NCI-H2227 (cell line): ENCODE results near the gene FHIT.
"Not testable (repeated sequence)": the region's sequence is repeated elsewhere in the genome, so short reads cannot be mapped to it uniquely, and the experiment has no call there.

Source experiments
- DNase-seq: peaks from one replicate; lab custom pipeline; 2025; ENCODE audit not compliant: unreplicated experiment; lab: John Stamatoyannopoulos, UW

Gene FHIT

GRCh38 chr3:59990915-59991314 lies 1260.3 kb downstream of the FHIT start:
- DNase-seq, result no peak

GRCh38 chr3:59982510-59982909 lies 1268.7 kb downstream of the FHIT start:
- no peak for DNase-seq

GRCh38 chr3:59981377-59981776 lies 1269.9 kb downstream of the FHIT start:
- no peak for DNase-seq

GRCh38 chr3:59980576-59980975 lies 1270.7 kb downstream of the FHIT start:
- DNase-seq, result no peak

GRCh38 chr3:59979542-59979941 lies 1271.7 kb downstream of the FHIT start:
- no peak for DNase-seq

GRCh38 chr3:59978979-59979378 lies 1272.3 kb downstream of the FHIT start:
- DNase-seq, result no peak

GRCh38 chr3:59970796-59971195 lies 1280.5 kb downstream of the FHIT start:
- DNase-seq, result peak; percentile 1

- DNase-seq, result no peak
Measured at GRCh38 chr3:59970376-59970775, 1280.9 kb downstream of the FHIT start.

- DNase-seq, result no peak
Measured at GRCh38 chr3:59968513-59969045, 1282.7 kb downstream of the FHIT start.

- DNase-seq, result no peak
Measured at GRCh38 chr3:59963676-59964075, 1287.6 kb downstream of the FHIT start.

GRCh38 chr3:59957150-59957549 lies 1294.1 kb downstream of the FHIT start:
- DNase-seq, result no peak

- no peak for DNase-seq
Measured at GRCh38 chr3:59953104-59953503, 1298.1 kb downstream of the FHIT start.

- no peak for DNase-seq
Measured at GRCh38 chr3:59949311-59949710, 1301.9 kb downstream of the FHIT start.

- no peak for DNase-seq
Measured at GRCh38 chr3:59946401-59946800, 1304.9 kb downstream of the FHIT start.

- DNase-seq, result no peak
Measured at GRCh38 chr3:59940718-59941117, 1310.5 kb downstream of the FHIT start.

GRCh38 chr3:59939826-59940426 lies 1311.3 kb downstream of the FHIT start:
- no peak for DNase-seq

- no peak for DNase-seq
Measured at GRCh38 chr3:59938828-59939227, 1312.4 kb downstream of the FHIT start.

- DNase-seq, result no peak
Measured at GRCh38 chr3:59937201-59937600, 1314.1 kb downstream of the FHIT start.

GRCh38 chr3:59936472-59936871 lies 1314.8 kb downstream of the FHIT start:
- DNase-seq, result no peak

GRCh38 chr3:59935025-59935424 lies 1316.2 kb downstream of the FHIT start:
- DNase-seq, result no peak

- not testable (repeated sequence) for DNase-seq
Measured at GRCh38 chr3:59934560-59934959, 1316.7 kb downstream of the FHIT start.

- no peak for DNase-seq
Measured at GRCh38 chr3:59930170-59930569, 1321.1 kb downstream of the FHIT start.

- DNase-seq, result no peak
Measured at GRCh38 chr3:59927056-59927455, 1324.2 kb downstream of the FHIT start.
